Motor neuron (in vitro differentiated cells): ENCODE data around the gene ZNF561. TPM values are rescaled to one million over a fixed set of nuclear protein-coding genes. Genes with fewer than 3 reads are reported as not detected.
A peak's percentile ranks its signal among the peaks of the same experiment; 100 is the strongest.
"Not testable (repeated sequence)": the region's sequence is repeated elsewhere in the genome, so short reads cannot be mapped to it uniquely, and the experiment has no call there.

ENCODE experiments used
- ATAC-seq, 8 experiments: fragments of 200-7000 bp; cut with Tn5 transposase; replicated peaks in 6 of 8; 2 replicates each; pipeline ENCODE4 v1.8.0; 2021; ENCODE audit warnings: mild to moderate bottlenecking in 8 of 8, moderate library complexity in 8 of 8
- H3K27ac ChIP-seq, 2 donors: fragments of 250-450 bp; sonication (Bioruptor Pico); 2 replicates each; pipeline ENCODE4 v1.9.0; 2021; ENCODE audit warnings: antibody characterized with exemption in 2 of 2, mild to moderate bottlenecking in 2 of 2, moderate library complexity in 1 of 2
- H3K4me1 ChIP-seq, 2 donors: fragments of 250-450 bp; sonication (Bioruptor Pico); replicated peaks in 1 of 2; 2 replicates each; pipeline ENCODE4 v1.6.1; 2021; ENCODE audit warnings: antibody characterized with exemption in 2 of 2, mild to moderate bottlenecking in 2 of 2, moderate library complexity in 1 of 2
- H3K4me3 ChIP-seq, 5 donors: fragments of 250-450 bp; sonication (Bioruptor Pico); 2 replicates each; pipeline ENCODE4 v1.9.0; 2021; ENCODE audit warnings: antibody characterized with exemption in 5 of 5, mild to moderate bottlenecking in 5 of 5, moderate library complexity in 4 of 5
- WGBS, 10 experiments: fragments of 450-650 bp; shearing (Covaris generic); methylation state at CpG; one replicate each; pipeline ENCODE4 v1.0.0; 2022; 5-methylcytosine and 5-hydroxymethylcytosine counted together
- in situ Hi-C, 9 experiments: fragments of 400-800 bp; cut with MboI; loops; one replicate each; pipeline ENCODE4 v1.15.0; 2021; ENCODE audit warnings: low sequenced_read_pairs in 9 of 9, low pct_unique_long_range_greater_than_20kb in 2 of 9; ENCODE audit not compliant: unreplicated experiment in 9 of 9
- total RNA-seq, 8 experiments: library from RNA; unstranded; fragments of 300-600 nt; gene quantifications; 2 replicates each; pipeline versions ENCODE4 v1.2.3 to v1.2.4, GENCODE V29; 2022

Gene ZNF561
- total RNA-seq, result 10 to 100 TPM; 23.2 to 60.3 (median 33.7) TPM

GRCh38 chr19:9621156-9622037 lies at the start of gene ZNF561:
Gene ZNF561, minus strand, starts transcription at chr19:9621232. Its CDS starts 1,776 bp downstream, at chr19:9619456.
- in situ Hi-C loops, result loop anchor here in 4 of 9 experiments (10.0 kb wide), 1 partner anchor 173 kb away; no protein-coding TSS in a partner anchor
- WGBS, 10 experiments, result 0 to 6% (median 0%) methylated on average over 1 to 20 of the region's 33 CpGs; no CpG with 5 or more reads in 4 of the 10 experiments
- peak; percentile 89 to 94 (median 91) for ATAC-seq
- H3K27ac ChIP-seq, result peak within 1 kb of the TSS; percentile 100
- H3K4me1 ChIP-seq, result peaks cover 7 to 10% of the 10 kb centered on the region in 2 donors
- H3K4me3 ChIP-seq, result peak within 1 kb of the TSS; percentile 80 to 98 (median 91)

GRCh38 chr19:9668544-9668943 lies 47.5 kb upstream of the ZNF561 start:
- Histone ChIP-seq H3K4me3 (no peak overlapping the region), H3K27ac (no peak overlapping the region), H3K4me1 (peaks cover 0 to 5% of the 10 kb centered on the region in 2 donors)
- ATAC-seq, result no peak
- in situ Hi-C loops, result loop anchor here in 1 of 9 experiments (25.0 kb wide), 1 partner anchor 94 kb away; the partner anchor contains the start of gene ZNF846
- 87 to 100% (median 99%) methylated on average over 1 to 2 of the region's 2 CpGs for WGBS, 10 experiments

DNA sequence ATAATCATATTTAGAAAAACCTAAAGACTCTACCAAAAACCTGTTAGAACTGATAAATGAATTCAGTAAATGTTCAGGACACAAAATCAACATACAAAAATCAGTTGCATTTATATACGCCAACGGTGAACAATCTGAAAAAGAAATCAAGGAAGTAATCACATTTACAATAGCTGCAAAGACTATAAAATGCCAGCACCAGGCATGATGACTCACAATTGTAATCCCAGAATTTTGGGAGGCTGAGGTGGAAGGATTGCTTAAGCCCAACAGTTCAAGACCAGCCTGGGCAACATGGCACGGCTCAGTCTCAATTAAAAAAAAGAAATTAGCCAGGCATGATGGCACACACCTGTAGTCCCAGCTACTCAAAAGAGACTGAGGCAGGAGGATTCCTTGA lies 46.9 kb upstream of the ZNF561 start:
- WGBS, 10 experiments, result 95 to 100% (median 100%) methylated on average over 1 to 3 of the region's 3 CpGs; no CpG with 5 or more reads in 1 of the 10 experiments
- no peak for ATAC-seq

DNA sequence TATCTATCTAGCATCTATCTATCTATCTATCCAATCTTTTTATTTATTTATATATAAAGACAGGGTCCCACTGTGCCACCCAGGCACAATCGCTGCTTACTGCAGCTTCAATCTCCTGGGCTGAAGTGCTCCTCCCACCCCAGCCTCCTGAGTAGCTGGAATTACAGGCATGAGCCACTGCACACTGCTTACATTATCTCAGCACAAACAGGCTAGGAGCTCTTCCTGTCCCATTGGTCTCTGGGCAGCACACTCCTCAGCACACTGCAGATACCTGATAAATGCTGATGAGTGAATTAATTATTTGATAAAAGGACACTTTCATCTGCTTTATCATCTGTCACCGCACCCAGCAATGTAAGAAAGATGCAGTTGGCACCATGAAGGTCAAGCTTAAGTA lies 37.7 kb upstream of the ZNF561 start:
- in situ Hi-C loops, result loop anchor here in 1 of 9 experiments (25.0 kb wide), 1 partner anchor 104 kb away; the partner anchor contains the start of gene ZNF846
- ATAC-seq, result peak in 1 of 8 experiments; percentile 39
- WGBS, 10 experiments, result 82 to 100% (median 100%) methylated on average over 1 to 2 of the region's 2 CpGs; no CpG with 5 or more reads in 1 of the 10 experiments
- no peak overlapping the region for H3K27ac ChIP-seq
- H3K4me1 ChIP-seq, result no peaks in the 10 kb centered on the region
- no peak overlapping the region for H3K4me3 ChIP-seq

More for the DNA sequence above, 46.9 kb upstream of the ZNF561 start:
- no peaks in the 10 kb centered on the region for H3K4me1 ChIP-seq
- in situ Hi-C loops, result loop anchor here in 1 of 9 experiments (25.0 kb wide), 1 partner anchor 94 kb away; the partner anchor contains the start of gene ZNF846
- H3K27ac ChIP-seq, result no peak overlapping the region
- no peak overlapping the region for H3K4me3 ChIP-seq

DNA sequence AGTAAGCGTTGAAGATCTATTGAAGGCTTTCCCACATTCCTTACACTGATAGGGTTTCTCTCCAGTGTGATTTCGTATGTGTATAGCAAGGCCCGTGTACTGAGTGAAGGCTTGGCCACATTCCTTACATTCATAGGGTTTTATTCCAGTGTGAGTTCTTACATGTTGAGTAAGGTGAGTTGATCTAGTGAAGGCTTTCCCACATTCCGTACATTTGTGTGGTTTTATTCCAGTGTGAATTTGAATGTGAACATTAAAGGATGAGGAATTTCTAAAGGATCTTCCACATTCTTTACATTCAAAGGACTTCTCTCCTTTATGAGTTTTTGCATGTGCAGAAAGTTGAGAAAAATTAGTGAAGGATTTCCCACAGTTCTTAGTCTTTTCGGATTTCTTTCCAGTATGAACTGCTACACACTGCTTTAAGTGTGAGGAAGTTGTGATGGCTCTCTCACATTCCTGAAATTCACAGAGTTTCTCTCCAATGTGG lies 32.1 kb upstream of the ZNF561 start:
- not testable (repeated sequence) for H3K4me1 ChIP-seq, H3K4me3 ChIP-seq, ATAC-seq, H3K27ac ChIP-seq
- 80 to 100% (median 92%) methylated on average over 1 to 5 of the region's 5 CpGs; no CpG with 5 or more reads in 4 of the 10 experiments for WGBS, 10 experiments
- in situ Hi-C loops, result loop anchor here in 1 of 9 experiments (25.0 kb wide), 1 partner anchor 109 kb away; the partner anchor contains the start of gene ZNF846

DNA sequence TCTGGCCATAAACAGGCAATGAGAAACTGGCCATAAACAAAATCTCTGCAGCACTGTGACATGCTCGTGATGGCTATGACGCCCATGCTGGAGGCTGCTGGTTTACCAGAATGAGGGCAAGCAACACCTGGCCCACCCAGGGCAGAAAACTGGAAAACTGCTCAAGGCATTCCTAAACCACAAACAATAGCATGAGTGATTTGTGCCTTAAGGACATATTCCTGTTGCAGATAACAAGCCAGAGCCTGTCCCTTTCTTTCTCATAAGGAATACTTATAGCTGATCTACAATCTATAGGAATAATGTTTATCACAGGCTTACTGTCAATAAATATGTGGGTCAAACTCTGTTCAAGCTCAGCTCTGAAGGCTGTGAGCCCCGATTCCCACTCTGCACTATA lies 30.4 kb upstream of the ZNF561 start:
- WGBS, 10 experiments, result 89 to 100% (median 100%) methylated on average over 1 to 3 of the region's 3 CpGs; no CpG with 5 or more reads in 3 of the 10 experiments
- in situ Hi-C loops, result loop anchor here in 1 of 9 experiments (25.0 kb wide), 1 partner anchor 111 kb away; the partner anchor contains the start of gene ZNF846
- H3K27ac ChIP-seq, ATAC-seq, H3K4me3 ChIP-seq, H3K4me1 ChIP-seq: not testable (repeated sequence)

DNA sequence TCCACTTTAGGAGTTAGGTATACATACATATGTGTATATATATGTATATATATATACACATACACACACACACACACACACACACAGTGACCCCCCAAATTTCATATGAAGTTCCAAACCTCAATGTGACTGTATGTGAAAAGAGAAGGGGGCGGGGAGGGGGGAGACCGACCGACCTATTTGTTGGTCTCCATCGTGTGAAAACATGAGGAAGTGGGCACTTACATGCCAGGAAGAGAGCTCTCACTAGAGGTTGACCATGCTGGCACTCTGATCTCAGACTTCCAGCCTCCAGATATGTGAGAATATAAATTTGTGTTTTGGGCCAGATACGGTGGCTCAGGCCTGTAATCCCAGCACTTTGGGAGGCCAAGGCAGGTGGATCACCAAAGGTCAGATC lies 29.3 kb upstream of the ZNF561 start:
- in situ Hi-C loops, result loop anchor here in 1 of 9 experiments (25.0 kb wide), 1 partner anchor 112 kb away; the partner anchor contains the start of gene ZNF846
- 90 to 100% (median 98%) methylated on average over 1 to 4 of the region's 5 CpGs; no CpG with 5 or more reads in 6 of the 10 experiments for WGBS, 10 experiments
- H3K4me1 ChIP-seq, result no peaks in the 10 kb centered on the region
- H3K27ac ChIP-seq, result no peak overlapping the region
- no peak for ATAC-seq
- no peak overlapping the region for H3K4me3 ChIP-seq

DNA sequence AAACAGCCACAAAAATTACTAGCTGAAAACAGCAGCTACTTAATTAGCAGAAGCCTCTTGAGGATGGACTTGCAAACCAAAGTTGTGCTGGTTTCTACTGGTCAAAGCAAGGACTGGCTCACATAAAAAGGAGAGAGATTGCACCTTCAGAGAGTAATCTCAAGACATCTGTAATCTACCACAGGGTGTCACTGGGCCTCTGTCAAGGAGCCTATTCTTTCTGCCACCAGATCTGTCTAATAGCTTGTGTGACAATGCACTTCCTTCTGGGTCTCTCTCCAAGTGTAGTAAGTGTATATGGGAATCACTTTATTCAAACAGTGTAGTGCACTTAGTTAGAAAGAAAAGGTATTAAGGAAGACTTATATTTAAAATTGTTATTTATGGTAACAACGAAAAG lies 24.4 kb upstream of the ZNF561 start:
- in situ Hi-C loops, result loop anchor here in 3 of 9 experiments (25.0 kb wide), 1 partner anchor 142 kb away; no protein-coding TSS in a partner anchor
- WGBS, 10 experiments, result 67 to 100% (median 93%) methylated on average over 1 of the region's 1 CpG
- Histone ChIP-seq H3K4me3 (no peak overlapping the region), H3K4me1 (no peaks in the 10 kb centered on the region), H3K27ac (no peak overlapping the region)
- ATAC-seq, result peak in 3 of 8 experiments; percentile 33 to 62 (median 37)

GRCh38 chr19:9644472-9644871 lies 23.4 kb upstream of the ZNF561 start:
- no peak overlapping the region for H3K4me3 ChIP-seq
- in situ Hi-C loops, result loop anchor here in 3 of 9 experiments (25.0 kb wide), 1 partner anchor 143 kb away; no protein-coding TSS in a partner anchor
- H3K4me1 ChIP-seq, result no peaks in the 10 kb centered on the region
- WGBS, 10 experiments, result 80 to 100% (median 94%) methylated on average over 1 to 4 of the region's 4 CpGs; no CpG with 5 or more reads in 3 of the 10 experiments
- ATAC-seq, result no peak
- H3K27ac ChIP-seq, result no peak overlapping the region

GRCh38 chr19:9641810-9642209 lies 20.8 kb upstream of the ZNF561 start:
- Histone ChIP-seq H3K4me3 (no peak overlapping the region), H3K27ac (no peak overlapping the region), H3K4me1 (no peaks in the 10 kb centered on the region)
- no peak for ATAC-seq
- in situ Hi-C loops, result loop anchor here in 3 of 9 experiments (25.0 kb wide), 1 partner anchor 145 kb away; no protein-coding TSS in a partner anchor
- WGBS, 10 experiments, result 92 to 100% (median 100%) methylated on average over 1 to 3 of the region's 6 CpGs; no CpG with 5 or more reads in 3 of the 10 experiments

- Histone ChIP-seq H3K4me1 (no peaks in the 10 kb centered on the region), H3K4me3 (no peak overlapping the region), H3K27ac (no peak overlapping the region)
- in situ Hi-C loops, result loop anchor here in 3 of 9 experiments (25.0 kb wide), 1 partner anchor 146 kb away; no protein-coding TSS in a partner anchor
- WGBS, 10 experiments, result 86 to 100% (median 100%) methylated on average over 1 of the region's 1 CpG; no CpG with 5 or more reads in 5 of the 10 experiments
- ATAC-seq, result no peak
These were observed 19.9 kb upstream of the ZNF561 start for GRCh38 chr19:9640956-9641355.

- Histone ChIP-seq H3K4me1 (no peaks in the 10 kb centered on the region), H3K27ac (no peak overlapping the region), H3K4me3 (no peak overlapping the region)
- ATAC-seq, result no peak
- in situ Hi-C loops, result loop anchor here in 4 of 9 experiments (10.0 to 25.0 kb wide), 2 partner anchors 151 to 159 kb away; no protein-coding TSS in a partner anchor
- 93 to 100% (median 96%) methylated on average over 2 to 3 of the region's 5 CpGs; no CpG with 5 or more reads in 7 of the 10 experiments for WGBS, 10 experiments
These were observed 15.0 kb upstream of the ZNF561 start for GRCh38 chr19:9636018-9636417.
